Effector CD8-positive, alpha-beta T cell (primary cell): Measurements from ENCODE around the gene SP6.

ENCODE experiments used
- DNase-seq: peaks from one replicate; lab custom pipeline; 2025; lab: John Stamatoyannopoulos, UW
- total RNA-seq, 4 experiments: gene quantifications; one replicate each; lab custom pipeline; 2026; lab: John Stamatoyannopoulos, UW

Gene SP6
- total RNA-seq: 0.09 to 0.73 (median 0.23) reads per million in 4 experiments

DNA sequence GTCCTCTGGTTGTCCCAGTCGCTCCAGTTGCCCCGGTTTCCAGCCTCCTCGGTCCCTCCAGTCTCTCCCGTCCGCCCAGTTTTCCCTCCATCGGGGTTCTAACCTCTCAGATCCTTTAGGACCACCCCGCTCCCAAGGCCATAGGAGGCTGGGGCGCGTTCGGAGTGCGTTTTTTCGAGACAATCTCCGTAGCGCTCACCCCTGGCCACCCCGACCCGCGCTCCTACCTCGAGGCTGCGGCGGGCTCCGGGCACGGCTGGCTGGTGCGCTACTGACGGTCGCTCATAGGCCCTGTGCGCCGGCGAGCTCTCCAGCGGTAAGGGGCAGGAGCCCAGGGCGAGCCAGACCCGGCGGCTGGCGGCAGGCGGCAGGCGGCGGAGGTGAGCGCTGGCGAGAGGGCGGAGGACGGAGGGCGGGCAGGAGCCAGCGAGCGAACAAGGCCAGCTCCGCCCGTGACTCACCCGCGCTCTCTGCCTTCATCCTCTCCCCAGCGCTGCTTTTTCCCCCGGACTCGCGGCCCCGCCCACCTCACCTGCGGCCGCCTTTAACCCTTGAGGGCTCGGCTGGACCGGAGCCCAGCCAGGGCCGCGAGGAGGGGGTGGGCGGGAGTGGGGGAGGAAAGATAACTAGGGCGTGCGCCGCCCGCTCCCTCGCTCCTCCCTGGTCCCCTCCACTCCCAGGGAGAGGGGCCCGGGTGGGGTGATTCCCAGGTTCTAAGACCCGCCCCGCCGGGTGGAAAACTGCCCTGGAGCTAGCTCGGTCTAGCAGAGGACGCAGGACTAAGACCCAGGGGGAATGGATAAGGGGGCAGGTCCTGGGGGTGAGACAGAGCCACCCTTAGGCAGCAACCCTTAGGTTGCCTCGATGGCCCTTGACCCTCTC is at the start of gene SP6:
SP6 (minus strand) TSS at position 472 of the 882 bp plus-strand sequence. CDS start 2,734 bp downstream, outside the sequence.
- no peak for DNase-seq

DNA sequence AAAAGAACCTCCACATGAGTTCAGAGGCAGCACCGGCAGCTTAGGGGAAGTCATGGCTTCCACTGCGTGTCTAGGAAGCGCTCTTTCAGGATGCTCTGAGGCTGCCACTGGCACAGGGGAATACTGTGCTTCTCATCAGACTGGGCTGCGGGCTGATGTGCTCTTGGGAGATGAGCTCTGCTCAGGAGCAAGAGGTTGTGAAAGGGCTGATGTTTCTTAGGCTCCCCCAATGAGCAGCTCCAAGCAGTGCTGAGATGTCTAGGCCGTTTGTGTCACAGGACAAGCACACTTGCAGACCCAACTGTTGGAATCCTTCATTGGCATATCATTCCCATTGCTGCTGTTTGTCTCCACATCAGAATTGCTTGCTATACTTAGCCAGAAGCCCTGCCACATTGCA is 48.7 kb upstream of the SP6 start:
- DNase-seq: no peak

DNA sequence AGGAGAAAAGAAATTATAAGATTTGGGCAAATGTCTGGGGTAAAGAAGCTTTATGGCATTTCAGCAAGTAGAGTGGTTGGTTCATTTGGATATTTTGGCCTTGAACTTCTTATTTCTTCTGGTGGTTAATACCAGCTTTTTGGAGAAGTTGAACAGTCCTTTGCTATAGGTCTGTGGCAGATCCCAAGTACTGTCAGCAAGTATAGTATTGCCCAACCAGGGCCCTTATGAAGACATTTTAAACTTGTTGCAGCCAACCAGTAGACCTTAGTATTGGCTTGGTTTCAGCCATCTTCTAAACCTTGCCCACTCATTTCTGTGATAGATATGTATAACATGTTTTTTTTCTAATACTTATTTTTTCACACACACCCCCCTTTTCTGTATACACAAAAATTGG is 47.3 kb upstream of the SP6 start:
- no peak for DNase-seq

DNA sequence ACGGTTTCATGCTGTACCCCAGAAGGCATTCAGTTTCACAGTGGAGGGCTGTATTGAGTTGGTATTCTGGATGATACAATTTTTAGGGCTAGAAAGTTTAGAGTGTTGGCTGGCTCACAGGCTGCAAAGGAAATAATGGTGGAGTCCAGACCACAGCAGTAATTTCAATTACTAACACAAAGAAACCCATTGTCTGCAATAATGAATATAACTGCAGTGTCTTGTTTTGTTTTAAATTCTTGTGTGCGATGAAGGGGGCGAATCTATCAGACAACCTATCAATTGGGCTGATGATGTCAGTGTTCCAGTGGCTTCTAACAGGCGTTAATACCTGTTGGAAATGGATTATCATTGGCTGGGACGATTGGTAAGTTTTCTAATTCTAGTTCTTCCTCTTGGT is 46.6 kb upstream of the SP6 start:
- no peak for DNase-seq

DNA sequence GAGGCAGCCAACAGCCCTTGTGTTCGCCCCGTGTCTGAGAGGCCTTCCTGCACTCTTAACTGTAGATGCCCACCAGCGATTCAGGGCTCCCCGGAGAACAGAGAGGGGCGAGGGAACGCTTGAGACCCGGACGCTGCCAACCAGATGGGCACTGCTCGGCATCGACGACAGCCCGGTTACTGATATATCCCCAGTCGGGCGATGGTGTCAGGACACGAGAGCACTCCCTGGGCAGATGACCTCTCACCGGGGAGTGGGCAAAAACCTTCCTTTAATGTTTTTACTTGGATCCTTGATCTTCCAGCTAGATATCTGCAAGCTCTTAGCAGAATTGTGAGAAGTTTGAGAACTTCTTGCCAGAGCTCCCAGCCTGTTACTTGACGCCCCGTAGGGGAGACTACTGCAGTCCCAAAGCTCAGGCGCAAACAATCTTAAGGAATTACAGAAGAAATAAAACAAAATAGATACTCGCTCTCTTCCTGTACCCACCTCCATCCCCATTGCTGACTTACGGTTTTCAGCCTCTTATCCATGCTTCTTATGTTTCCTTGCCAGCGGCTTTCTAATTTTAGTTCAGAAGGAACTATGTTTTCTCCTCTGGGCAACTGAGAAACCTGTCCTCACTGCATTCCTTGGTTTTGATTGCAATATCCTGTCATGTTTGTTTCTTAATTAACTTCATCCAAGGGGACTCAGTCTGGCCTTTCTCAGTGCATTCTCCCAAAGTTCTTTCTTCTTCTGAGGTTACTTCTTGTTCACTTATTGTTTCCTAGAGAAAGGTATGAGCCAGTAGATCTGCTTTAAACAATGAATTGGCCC is 45.9 kb upstream of the SP6 start:
- no peak for DNase-seq

DNA sequence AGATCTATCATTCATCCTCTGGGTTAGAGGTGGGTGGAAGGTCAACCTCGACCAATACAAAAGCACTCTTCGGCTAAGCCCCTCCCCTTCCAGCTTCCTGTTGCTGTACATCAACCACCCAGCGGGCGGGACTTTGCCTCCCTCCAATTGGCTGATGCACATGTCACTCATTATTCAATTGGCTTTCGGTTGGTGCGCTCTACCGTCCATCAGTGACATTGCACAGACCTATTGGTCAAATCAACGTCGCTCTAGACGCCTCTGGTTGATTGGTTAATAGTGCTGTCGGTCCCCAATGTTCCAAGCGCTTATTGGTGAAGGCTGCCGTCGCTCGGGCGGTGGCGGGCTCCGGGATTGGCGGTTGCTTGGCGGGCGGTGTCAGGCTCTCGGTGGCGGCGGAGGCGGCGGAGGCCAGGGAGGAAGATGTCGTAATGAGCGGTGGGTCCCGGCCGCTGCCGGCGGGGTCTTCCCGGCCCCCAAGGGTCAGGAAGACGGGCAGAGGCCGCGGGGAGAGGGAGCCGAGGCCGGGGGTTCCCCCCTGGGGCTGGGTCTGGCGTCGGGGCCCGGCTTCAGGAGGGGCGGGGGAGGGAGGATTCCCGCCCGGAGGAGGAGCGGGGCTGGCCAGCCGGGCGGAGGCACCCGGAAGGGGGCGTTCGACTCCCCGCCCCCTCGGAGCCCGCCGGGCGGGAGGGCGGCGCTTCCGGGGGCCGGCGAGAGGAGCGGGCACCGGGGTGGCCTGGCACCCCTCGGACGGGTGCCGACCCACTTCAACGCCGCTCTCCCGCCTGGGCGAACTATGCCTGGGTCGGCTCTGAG is 45.1 kb upstream of the SP6 start, which contains the start of gene SP2:
SP2 (plus strand) TSS at position 381 of the 816 bp plus-strand sequence; CDS start at position 432, 51 bp downstream.
- DNase-seq: peak; percentile 97

DNA sequence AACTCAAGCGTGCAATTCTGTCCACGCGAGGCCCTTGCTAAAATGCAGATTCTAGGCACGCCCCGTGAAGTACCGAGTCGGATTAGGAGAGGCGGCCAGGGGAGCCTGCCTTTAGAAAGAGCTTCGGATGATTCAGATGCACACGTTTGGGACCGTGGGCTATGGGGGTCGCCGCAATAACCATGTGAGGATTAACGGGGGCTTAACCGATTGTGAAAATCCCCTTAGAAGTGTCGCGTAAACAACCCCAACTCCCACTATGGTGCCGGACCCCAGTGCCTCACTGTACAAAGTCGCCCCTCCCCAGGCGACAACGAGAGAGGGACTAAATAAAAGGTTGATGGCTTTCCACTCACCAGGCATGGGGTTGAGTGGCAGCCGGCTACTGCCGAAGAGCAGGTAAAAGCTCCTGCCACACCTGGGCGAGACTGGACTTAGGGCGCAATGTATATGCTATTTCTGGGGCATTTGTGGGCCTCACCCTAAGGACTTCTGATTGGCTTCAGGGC is 44.4 kb upstream of the SP6 start:
- DNase-seq: no peak

DNA sequence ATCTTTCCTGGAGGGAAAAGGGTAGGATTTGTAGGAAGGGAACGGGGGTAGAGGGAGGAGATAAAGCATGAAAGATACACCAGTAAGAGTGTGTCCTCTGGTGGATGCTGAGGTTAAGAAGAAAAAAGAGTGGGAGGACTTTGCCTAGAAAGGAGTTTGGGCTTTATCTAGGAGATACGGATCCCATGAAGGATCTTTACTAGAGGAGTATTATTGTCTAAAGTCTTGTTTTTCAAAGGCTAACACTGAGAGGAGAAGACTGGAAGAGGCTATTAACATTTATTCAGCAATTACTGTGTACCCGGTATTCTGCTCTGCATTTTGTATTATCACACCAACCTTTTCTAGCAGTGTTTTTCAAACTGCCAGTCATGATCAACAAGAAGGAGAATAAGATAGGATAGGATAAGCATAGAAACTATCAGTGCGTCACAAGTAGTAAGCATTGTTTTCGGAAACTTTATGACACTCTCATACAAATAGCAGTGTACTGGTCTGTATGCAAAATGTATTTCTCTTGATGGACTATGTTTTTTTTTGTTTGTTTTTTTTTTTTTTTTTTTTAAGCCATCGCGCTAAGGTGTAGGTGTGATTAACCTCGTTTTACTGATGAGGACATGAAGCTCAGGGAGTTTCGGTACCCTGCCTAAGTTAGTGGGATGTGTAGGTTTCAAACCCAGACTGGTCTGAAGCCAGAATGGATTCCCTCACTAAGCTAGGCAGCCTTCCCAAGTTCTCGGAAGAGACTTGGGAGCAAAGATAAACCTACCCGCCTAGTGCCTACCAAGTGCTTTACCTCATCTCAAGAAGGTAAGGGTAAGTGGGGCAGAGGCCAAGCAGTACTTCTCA is 43.8 kb upstream of the SP6 start:
- DNase-seq: no peak

DNA sequence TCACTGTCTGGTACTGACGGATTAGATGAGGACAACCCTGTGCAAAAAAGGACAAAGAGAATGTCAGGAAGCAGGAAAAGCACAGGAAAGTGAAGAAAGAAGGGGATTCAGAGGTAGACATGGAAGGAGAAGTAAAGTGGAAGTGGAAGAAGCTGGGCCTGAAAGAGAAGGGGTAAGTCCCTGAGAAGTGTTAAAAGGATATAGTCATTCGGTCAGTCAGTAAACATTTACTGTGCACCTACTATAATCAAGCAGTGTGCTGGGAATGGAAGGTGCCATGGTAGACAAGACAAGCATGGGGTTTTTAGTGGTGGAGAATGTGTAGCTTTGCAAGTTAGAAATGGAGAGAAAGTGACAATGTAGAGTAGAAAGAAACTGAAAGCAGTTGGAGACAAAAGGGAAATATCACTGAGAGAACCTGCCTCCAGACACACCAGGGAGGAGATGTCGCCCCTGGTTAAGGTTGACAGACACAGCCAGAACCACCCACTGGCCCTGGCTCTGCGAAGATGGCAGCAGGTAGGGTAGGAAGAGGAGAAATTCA is 40.7 kb upstream of the SP6 start:
- no peak for DNase-seq

DNA sequence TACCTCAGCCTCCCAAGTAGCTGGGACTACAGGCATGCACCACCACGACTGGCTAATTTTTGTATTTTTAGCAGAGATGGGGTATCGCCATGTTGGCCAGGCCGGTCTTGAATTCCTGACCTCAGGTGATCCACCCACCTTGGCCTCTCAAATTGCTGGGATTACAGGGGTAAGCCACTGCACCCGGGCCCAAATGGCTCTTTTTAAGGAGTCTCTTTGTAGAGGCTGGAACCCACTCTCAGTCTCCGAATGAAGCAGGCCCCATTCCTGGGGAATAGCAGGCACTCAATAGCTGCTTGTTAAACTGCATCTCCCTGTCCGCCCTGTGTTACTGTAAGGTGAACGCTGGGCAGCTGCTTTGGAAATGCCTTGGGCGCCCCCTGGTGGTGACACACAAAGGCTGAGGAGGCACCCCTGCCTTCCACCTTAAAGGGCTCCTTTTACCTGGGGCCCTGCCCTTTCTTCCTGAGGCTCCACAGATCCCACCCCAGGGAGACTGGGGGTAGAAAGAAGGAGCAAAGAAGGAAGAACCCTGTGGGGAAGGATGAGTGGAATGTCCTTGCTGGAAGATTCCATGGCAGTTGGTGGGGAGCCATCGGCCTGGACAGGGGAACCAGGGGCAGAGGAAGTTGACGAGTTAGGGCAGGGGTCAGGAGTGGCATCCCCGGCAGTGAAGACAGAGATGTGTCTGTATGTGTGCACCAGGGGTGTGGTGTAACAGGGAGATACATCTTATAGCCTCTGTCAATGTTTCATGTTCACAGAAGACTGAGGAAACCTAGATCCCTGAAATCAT is 39.0 kb upstream of the SP6 start:
- DNase-seq: peak; percentile 85

DNA sequence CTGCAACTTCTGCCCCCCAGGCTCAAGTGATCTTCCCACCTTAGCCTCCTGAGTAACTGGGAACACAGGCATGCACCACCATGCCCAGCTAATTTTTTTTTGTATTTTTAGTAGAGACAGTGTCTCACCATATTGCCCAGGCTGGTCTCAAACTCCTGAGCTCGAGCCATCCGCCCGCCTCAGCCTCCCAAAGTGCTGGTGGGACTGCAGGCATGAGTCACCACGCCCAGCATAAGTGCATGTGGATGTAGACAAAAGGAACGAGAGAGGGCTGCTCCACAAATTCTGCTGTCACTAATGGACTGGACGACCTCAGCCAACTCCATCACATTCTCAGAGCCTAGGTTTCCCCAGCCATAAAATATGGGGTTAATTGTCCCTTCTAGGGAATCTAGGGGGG is 37.3 kb upstream of the SP6 start:
- DNase-seq: no peak

DNA sequence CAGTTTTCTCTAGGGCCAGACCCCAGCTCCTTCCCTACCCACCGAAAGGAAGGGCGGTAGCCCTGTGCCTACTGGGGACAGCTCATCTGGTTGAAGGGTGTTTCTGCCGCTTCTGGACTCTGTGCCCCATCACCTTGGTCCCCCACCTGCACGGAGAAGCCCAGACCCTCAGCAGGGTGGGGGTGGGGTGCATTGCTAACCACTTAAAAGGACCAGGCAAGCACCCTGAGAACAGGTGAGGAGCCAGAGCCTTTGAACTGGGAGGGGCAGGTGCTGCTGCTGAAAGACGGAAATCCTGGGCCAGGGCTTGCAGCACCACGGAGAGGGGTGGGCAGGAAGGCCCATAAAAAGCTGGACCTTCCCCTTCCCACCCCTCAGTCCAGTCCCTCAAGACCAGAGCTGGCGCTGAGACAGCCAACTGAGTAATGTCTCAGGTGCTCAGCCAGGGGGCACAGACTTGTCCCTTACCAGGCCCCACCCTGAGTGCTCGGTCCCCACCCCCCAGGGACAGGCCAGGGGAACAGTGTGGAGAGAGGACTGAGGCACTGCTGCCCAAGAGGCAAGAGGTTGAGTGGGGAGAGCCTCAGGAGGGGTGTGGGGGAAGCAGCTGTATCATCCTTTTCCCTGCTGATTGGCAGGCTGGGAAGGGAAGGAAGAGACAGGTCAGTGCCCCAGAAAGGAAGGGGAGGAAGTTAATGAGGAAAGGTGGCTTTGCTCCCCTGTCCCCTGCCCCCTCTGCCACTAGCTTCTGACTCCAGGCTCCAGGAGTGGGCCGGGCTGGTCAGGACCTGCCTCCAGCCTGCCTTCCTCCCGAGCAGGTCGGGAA is 34.2 kb upstream of the SP6 start:
- peak; percentile 2 for DNase-seq

DNA sequence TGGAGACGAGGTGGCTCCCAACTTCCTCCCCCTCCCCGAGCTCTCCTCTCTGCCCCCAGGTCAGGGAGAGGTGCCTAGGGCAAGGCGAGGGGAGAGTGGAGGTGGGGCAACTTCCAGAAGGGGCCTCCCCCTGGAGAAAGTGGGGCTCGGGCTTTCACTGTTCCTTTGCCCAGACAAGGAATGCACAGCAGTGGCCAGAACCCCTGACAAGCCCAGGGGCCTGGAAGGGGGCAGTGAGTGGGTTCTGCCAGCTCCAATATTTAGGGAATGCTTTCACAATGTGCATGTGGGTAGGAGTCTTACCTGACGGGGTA is 33.4 kb upstream of the SP6 start:
- DNase-seq: no peak

DNA sequence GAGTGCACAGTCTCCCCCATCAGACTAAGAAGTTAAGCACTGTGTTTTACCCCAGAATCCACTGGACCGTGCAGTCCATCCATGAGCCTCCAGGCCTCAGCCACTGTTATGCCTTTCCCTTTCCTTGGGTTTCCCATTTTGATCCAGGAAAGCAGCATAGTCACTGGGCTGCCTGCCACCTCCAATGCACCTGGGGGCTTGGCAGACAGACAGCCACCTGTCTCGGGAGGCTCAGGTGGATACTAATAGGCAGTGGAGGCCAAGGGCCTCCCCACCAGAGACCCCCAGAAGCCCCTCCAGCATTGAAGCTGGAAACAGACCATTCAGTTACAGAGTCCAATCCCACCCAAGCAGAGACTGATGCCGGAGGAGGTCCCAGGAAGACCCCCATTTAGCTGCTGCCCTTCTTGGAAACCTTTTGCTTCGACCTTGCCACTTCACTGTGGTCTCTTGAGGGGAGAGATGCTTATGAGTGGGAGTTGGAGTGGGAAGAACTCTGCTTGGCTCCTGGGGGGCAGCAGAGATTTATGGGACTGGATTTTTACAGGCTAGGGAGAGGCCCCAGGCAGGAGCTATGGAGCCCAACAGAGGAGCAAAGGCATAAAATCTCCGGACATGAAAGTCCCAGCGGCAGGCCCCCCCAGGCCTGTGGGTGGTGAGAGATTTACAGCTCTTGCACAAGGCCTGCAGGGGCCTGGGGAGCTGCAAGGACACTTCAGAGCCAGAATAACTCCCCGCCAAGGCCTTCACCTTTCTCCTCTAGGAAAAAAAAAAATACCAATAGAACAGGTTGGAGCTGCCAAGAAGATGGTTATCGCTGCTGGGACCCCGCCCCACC is 32.8 kb upstream of the SP6 start:
- no peak for DNase-seq

DNA sequence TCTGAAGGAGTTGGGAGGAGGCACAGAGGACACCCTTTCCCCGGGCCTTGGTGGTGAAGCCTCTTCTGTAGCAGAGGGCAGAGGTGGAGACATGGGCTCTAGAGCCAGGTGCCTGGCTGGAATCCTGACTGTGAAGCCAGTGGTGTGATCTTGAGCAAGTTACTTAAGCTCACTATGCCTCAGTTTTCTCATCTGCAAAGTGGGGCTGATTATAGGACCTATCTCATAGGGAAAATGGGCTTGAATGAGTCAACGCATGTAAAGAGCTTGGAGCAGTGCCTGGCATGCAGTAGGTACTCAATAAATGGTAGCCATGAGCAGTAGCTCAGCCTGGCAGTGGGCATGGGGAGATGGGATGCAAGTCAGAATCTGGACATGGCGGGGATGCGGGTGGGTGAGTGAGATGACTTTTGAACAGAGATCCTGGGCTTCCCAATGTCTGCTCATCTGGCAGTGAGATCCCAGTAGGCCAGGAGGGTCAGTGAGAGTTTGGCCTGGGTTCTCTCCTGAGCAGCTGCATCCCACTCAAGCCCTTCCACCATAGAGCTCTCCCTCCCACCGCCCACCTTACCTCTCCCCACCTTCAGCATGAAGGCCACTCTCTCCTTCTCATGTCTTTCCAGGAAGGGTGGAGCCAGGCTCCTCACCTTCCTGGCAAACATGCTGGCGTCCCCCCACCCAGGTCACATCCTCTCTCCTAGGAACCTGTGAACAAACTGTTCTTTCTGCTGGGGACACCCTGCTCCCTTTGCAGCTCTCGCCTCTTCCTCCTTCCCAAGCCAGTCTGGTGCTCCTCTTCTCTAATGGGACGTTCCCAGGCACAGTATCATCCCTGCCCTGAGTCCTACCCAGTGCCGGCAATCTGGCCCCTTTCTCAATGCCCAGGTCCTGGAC is 32.0 kb upstream of the SP6 start:
- DNase-seq: no peak

DNA sequence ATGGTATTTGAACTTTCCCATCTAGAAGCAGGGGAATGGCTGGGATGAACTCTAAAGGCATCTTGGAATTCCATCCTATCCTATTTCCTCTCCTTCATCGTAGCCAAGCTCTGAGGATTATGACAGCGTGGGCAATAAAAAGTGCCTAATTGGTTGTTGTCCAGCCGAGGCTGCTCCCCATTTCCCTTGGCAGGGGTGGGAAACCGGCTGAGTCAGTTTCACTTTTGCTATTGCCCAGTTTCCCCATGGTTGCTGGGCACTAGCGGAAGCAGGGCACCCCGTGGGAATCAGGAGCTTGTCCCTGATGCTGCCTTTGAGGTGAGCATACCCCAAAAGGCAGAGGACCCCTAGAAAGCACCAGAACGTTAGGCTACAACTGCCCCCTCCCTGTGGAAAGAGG is 31.3 kb upstream of the SP6 start:
- DNase-seq: no peak
